Measurements from ENCODE around the gene RAPGEF4.
A peak's percentile ranks its signal among the peaks of the same experiment; 100 is the strongest.

Gene RAPGEF4

DNA sequence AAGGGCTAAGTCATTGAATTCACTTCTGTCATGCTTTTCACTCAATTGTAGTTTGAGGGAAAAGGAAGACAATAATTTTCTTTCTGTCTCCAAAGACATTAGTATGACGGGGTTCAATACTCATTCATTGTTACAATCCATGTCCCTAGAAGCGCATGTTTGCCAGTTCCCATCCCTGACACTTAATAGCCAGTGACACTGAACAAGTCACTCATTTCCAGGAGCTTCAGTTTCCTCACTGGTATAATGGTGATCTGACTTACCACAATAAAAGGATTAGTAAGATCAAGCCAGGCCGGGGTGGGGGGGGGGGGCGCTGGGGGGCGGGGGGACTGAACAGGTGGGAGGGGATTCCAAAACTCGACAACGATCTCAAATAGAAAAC, 195.2 kb downstream of the RAPGEF4 start:
- Histone ChIP-seq H3K27ac (no peak overlapping the region), H3K9me3 (ENCODE audit: low read depth, low read length) (no peaks in the 10 kb centered on the region), H3K4me3 (peak overlapping the region; percentile 75; the same call in 1 of the 2 replicates), H3K36me3 (ENCODE audit: insufficient read depth, low read length) (no peaks in the 10 kb centered on the region), H3K9ac (ENCODE audit: insufficient read length) (no peak overlapping the region)
- no peak for TF ChIP-seq POLR2AphosphoS5 (IDR thresholded peaks at IDR 0.05; ENCODE audit: borderline replicate concordance, low read depth, low read length)
- no peak for TF ChIP-seq FOXP2 (optimal IDR thresholded peaks at IDR 0.05; ENCODE audit: control extremely low read depth, extremely low read length, insufficient read depth)
- no peak for TF ChIP-seq EZH2 (IDR thresholded peaks at IDR 0.05)
- DNase-seq (ENCODE audit: low read depth, low spot score), result no peak

DNA sequence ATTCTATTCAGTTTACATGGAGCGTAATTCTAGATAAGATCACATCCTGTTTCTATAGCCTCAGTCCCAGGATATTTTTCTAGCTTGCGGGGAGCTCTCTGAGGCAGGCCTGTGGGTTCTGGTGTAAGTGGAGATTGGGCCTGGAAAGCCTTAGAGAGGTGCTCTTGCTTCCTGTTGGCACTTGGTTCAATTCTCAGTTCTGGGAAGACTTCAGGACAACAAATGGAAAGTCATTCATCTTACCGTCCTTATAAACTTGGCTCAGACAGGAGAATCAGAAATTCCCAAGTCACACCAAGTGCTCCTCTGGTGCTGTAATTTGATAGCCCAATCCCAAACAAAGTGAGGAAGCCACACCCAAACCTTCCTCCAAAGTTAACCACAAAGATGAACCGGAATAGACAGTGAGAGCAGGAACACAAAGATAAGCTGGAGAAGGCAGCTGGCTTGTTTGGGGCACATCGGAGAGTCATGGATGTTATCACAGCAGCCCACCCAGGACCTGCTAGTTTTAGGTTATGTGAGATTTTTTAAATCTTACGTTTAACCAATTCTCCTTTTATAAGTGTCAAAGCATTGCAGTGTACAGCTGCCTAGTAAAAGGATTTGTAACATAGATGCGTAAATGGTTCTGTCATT, 195.7 kb downstream of the RAPGEF4 start:
- no peaks in the 10 kb centered on the region for H3K36me3 ChIP-seq (ENCODE audit: insufficient read depth, low read length)
- H3K9ac ChIP-seq (ENCODE audit: insufficient read length), result peak overlapping the region; percentile 22
- no peaks in the 10 kb centered on the region for H3K9me3 ChIP-seq (ENCODE audit: low read depth, low read length)
- no peak for TF ChIP-seq POLR2AphosphoS5 (IDR thresholded peaks at IDR 0.05; ENCODE audit: borderline replicate concordance, low read depth, low read length)
- TF ChIP-seq FOXP2 (optimal IDR thresholded peaks at IDR 0.05; ENCODE audit: control extremely low read depth, extremely low read length, insufficient read depth), result no peak
- no peak for TF ChIP-seq EZH2 (IDR thresholded peaks at IDR 0.05)
- H3K4me3 ChIP-seq, result peak overlapping the region; percentile 75
- peak overlapping the region; percentile 78; the same call in 1 of the 2 replicates for H3K27ac ChIP-seq
- peak; percentile 18 for DNase-seq (ENCODE audit: low read depth, low spot score)

DNA sequence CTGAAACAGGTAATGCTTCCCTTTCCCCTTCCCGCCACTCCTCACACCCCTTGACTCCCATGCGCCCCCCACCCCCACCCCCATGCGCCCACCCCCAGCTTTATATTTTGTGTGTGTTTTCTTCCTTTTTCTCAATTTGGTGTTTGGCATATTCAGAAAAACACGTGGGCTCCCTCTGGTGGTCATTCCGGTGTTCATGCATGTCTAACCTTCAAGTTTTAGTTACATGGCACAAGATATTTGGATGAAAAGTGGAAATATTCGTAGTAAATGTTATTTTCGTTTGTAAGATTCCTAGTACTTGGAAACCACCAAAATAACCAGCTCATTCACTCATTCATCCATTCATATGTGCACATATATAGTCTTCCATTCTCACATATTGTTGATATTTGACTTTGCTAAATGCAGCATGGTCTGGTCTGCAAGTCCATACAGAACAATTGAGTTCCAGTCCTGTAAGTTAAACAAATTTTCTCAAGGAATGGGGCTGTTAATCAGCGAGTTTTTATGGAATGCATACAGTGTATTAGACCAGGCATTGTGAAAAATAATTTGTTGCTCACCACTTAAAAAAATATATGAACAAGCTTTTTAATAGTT, 196.4 kb downstream of the RAPGEF4 start:
- TF ChIP-seq FOXP2 (optimal IDR thresholded peaks at IDR 0.05; ENCODE audit: control extremely low read depth, extremely low read length, insufficient read depth) (no peak), EZH2 (IDR thresholded peaks at IDR 0.05) (no peak)
- Histone ChIP-seq H3K27ac (no peak overlapping the region), H3K9me3 (ENCODE audit: low read depth, low read length) (no peaks in the 10 kb centered on the region), H3K4me3 (peak overlapping the region; percentile 75), H3K36me3 (ENCODE audit: insufficient read depth, low read length) (no peaks in the 10 kb centered on the region), H3K9ac (ENCODE audit: insufficient read length) (no peak overlapping the region)
- DNase-seq (ENCODE audit: low read depth, low spot score), result peak; percentile 45

DNA sequence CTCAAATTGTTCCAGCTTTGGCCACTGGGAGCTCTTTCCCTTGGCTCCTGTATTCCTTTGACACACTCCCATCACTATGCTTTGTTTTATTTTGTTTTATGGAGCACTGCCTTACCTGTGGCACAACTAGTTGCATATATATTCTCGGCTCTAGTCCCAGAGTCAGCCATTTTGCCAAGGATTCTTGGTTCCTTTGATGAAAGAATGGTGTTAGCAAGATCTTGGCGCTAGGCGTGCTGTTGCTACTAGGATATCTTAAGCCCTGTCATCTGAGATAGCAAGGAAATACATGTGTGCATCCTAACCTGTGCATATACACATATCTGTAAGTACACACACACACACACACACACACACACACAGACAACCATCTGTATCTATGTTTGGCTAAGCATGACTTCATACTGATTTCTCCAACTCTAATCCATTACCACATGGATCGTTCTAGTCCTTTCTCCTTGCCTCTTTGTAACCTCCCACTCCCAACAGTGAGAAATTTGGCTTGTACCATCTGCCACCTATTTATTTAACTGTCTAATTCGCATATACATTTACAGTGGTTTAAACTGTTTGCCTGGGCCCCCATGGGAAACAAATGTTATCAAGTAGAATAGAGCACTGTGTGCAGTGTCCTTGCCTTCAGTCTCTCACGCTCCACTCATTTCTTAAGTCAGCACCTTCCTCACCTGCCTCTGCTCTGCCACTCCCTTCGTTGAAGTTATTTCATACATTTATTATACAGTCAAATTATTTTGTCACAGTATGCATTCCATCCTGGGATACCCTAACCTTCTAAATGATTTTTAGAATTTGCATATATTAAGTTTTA, 202.5 kb downstream of the RAPGEF4 start:
- Histone ChIP-seq H3K27ac (no peak overlapping the region), H3K9ac (ENCODE audit: insufficient read length) (no peak overlapping the region), H3K9me3 (ENCODE audit: low read depth, low read length) (no peaks in the 10 kb centered on the region), H3K4me3 (no peak overlapping the region), H3K36me3 (ENCODE audit: insufficient read depth, low read length) (no peaks in the 10 kb centered on the region)
- TF ChIP-seq EZH2 (IDR thresholded peaks at IDR 0.05) (no peak), POLR2AphosphoS5 (IDR thresholded peaks at IDR 0.05; ENCODE audit: borderline replicate concordance, low read depth, low read length) (no peak), FOXP2 (optimal IDR thresholded peaks at IDR 0.05; ENCODE audit: control extremely low read depth, extremely low read length, insufficient read depth) (no peak)
- no peak for DNase-seq (ENCODE audit: low read depth, low spot score)

DNA sequence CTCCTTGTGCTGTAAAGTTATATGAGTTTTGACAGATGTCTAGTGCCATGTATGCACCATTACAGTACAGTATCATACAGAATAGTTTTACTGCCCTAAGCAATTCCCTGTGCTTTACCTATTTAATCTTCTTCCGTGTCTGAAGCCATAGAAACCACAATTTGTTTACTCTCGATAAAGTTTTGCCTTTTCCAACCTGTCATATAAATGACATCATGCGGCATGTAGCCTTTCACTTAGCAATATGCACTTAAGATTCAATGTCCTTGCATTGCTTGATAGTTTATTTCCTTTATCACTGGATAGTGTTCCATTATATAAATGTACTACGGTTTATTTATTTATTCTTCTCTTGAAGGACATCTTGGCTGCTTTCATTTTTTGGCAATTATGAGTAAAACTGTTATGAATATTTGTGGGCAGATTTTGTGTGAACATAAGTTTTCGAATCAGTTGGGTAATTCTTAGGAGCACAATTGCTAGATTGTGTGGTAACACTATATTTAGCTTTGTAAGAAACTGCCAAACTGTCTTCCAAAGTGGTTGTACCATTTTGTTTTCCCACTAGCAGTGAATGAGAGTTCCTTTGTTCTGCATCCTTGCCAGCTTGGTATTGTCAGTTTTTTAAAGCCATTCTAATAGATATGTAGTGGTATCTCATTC, 203.2 kb downstream of the RAPGEF4 start:
- H3K9me3 ChIP-seq (ENCODE audit: low read depth, low read length), result no peaks in the 10 kb centered on the region

DNA sequence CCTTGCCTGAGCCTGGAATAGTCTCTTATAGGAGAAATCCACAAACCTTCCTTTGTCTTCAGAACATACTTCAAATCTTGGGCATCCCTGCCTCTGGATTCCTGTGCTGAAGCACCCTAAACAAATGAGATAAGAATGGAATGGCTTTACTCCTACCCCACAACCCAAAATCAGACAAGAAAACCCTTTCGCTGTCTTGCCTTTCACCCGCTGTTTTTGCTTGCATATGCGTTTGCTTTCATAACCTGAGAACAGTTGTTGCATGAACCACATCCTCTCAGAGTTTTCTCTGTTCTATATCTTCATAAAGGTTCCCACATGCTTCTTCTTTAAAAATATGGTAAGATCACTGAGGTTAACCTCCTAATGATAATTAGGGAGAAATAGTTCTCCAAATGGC, 207.9 kb downstream of the RAPGEF4 start:
- Histone ChIP-seq H3K27ac (no peak overlapping the region), H3K9me3 (ENCODE audit: low read depth, low read length) (no peaks in the 10 kb centered on the region), H3K9ac (ENCODE audit: insufficient read length) (no peak overlapping the region), H3K4me3 (no peak overlapping the region), H3K36me3 (ENCODE audit: insufficient read depth, low read length) (no peaks in the 10 kb centered on the region)
- DNase-seq (ENCODE audit: low read depth, low spot score), result no peak
- no peak for TF ChIP-seq FOXP2 (optimal IDR thresholded peaks at IDR 0.05; ENCODE audit: control extremely low read depth, extremely low read length, insufficient read depth)
- no peak for TF ChIP-seq EZH2 (IDR thresholded peaks at IDR 0.05)
- no peak for TF ChIP-seq POLR2AphosphoS5 (IDR thresholded peaks at IDR 0.05; ENCODE audit: borderline replicate concordance, low read depth, low read length)

More for the DNA sequence above, 203.2 kb downstream of the RAPGEF4 start:
- no peak overlapping the region for H3K9ac ChIP-seq (ENCODE audit: insufficient read length)
- DNase-seq (ENCODE audit: low read depth, low spot score), result no peak
- H3K27ac ChIP-seq, result no peak overlapping the region
- TF ChIP-seq POLR2AphosphoS5 (IDR thresholded peaks at IDR 0.05; ENCODE audit: borderline replicate concordance, low read depth, low read length), result no peak
- TF ChIP-seq EZH2 (IDR thresholded peaks at IDR 0.05), result no peak
- TF ChIP-seq FOXP2 (optimal IDR thresholded peaks at IDR 0.05; ENCODE audit: control extremely low read depth, extremely low read length, insufficient read depth), result no peak
- H3K4me3 ChIP-seq, result no peak overlapping the region
- no peaks in the 10 kb centered on the region for H3K36me3 ChIP-seq (ENCODE audit: insufficient read depth, low read length)

DNA sequence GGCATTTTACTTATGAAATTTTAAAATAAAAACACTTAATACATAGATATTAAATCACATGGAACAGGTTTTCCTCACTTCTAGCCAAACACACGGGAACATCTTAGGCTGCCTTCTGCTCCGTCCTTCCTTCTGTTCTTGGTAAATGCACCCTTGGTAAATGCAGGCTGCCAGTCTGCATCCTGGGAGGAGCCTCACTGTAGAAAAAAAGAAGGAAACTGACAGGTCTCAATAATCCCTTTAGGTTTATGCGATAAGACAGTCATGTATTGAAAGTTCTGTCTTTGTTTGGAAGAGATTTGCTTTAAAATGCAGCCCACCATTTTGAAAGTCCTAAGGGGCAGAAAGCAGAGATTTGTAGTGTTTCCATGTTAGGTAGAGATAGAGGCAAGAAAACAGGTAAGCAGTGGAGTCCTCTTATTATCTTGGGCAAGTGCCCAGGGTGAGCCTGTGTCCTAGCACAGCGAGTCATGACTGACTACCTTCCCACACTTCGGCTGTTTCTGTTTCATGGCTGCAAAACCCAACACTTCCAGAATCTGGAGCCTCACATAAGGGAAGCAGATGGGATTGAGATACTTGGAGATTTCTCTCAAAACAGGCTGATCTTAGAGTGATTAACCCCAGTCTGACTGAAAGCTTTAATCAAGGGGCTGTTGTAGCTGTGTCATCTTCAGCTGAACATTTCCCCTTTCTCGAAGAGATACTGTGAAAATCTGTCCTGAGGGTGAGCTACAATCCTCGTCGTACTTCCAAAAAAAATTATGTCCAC, 208.6 kb downstream of the RAPGEF4 start:
- Histone ChIP-seq H3K9ac (ENCODE audit: insufficient read length) (no peak overlapping the region), H3K9me3 (ENCODE audit: low read depth, low read length) (no peaks in the 10 kb centered on the region), H3K27ac (no peak overlapping the region), H3K36me3 (ENCODE audit: insufficient read depth, low read length) (no peaks in the 10 kb centered on the region), H3K4me3 (no peak overlapping the region)
- TF ChIP-seq EZH2 (IDR thresholded peaks at IDR 0.05), result no peak
- no peak for TF ChIP-seq POLR2AphosphoS5 (IDR thresholded peaks at IDR 0.05; ENCODE audit: borderline replicate concordance, low read depth, low read length)
- TF ChIP-seq FOXP2 (optimal IDR thresholded peaks at IDR 0.05; ENCODE audit: control extremely low read depth, extremely low read length, insufficient read depth), result no peak
- no peak for DNase-seq (ENCODE audit: low read depth, low spot score)

Data from SK-N-MC (cell line).